ENCODE data around the gene KCNJ12. TPM values are rescaled to one million over a fixed set of nuclear protein-coding genes. Genes with fewer than 3 reads are reported as not detected.

KCNJ12 gene
- total RNA-seq, 1 donor from 2014 or later, result 2.2 TPM

- H3K4me1 ChIP-seq, result peaks cover 25% of the 10 kb centered on the region
- DNase-seq (ENCODE audit: extremely low spot score in 2 of 2), result peak in 1 of 2 donors; percentile 88
- intact Hi-C loops (cut with DNase I), result loop anchor here (5.0 to 10.0 kb wide), 2 partner anchors 50 to 333 kb away; partner anchors contain the start of gene DHRS7B
- H3K27me3 ChIP-seq, result no peaks in the 10 kb centered on the region
- H3K36me3 ChIP-seq, result no peaks in the 10 kb centered on the region
- no peak overlapping the region for H3K4me3 ChIP-seq
- no peaks in the 10 kb centered on the region for H3K9me3 ChIP-seq
- TF ChIP-seq POLR2A (IDR thresholded peaks at IDR 0.05), result no peak
- TF ChIP-seq, protein P1, sequence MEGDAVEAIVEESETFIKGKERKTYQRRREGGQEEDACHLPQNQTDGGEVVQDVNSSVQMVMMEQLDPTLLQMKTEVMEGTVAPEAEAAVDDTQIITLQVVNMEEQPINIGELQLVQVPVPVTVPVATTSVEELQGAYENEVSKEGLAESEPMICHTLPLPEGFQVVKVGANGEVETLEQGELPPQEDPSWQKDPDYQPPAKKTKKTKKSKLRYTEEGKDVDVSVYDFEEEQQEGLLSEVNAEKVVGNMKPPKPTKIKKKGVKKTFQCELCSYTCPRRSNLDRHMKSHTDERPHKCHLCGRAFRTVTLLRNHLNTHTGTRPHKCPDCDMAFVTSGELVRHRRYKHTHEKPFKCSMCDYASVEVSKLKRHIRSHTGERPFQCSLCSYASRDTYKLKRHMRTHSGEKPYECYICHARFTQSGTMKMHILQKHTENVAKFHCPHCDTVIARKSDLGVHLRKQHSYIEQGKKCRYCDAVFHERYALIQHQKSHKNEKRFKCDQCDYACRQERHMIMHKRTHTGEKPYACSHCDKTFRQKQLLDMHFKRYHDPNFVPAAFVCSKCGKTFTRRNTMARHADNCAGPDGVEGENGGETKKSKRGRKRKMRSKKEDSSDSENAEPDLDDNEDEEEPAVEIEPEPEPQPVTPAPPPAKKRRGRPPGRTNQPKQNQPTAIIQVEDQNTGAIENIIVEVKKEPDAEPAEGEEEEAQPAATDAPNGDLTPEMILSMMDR (IDR thresholded peaks at IDR 0.05), result peak; percentile 40 to 76 (median 70)
- TF ChIP-seq POLR2AphosphoS5 (IDR thresholded peaks at IDR 0.05; ENCODE audit: insufficient read depth in 1 of 2, low read depth in 1 of 2), result peak; percentile 27 to 49
- peak overlapping the region; percentile 48 for H3K27ac ChIP-seq
Observed at GRCh38 chr17:21457051-21458026, 81.2 kb downstream of the KCNJ12 start.

- Histone ChIP-seq H3K36me3 (no peaks in the 10 kb centered on the region), H3K27me3 (no peaks in the 10 kb centered on the region), H3K9me3 (no peaks in the 10 kb centered on the region), H3K4me3 (no peak overlapping the region), H3K27ac (no peak overlapping the region), H3K4me1 (peaks cover 18% of the 10 kb centered on the region)
- intact Hi-C loops (cut with DNase I), result loop anchor here (5.0 to 10.0 kb wide), 2 partner anchors 49 to 333 kb away; partner anchors contain the start of gene DHRS7B
- DNase-seq (ENCODE audit: extremely low spot score in 2 of 2), result peak in 1 of 2 donors; percentile 74
- no peak for TF ChIP-seq POLR2A (IDR thresholded peaks at IDR 0.05)
- TF ChIP-seq, protein P1 (IDR thresholded peaks at IDR 0.05), result no peak
- no peak for TF ChIP-seq POLR2AphosphoS5 (IDR thresholded peaks at IDR 0.05; ENCODE audit: insufficient read depth in 1 of 2, low read depth in 1 of 2)
Observed at GRCh38 chr17:21458054-21458453, 81.9 kb downstream of the KCNJ12 start.

GRCh38 chr17:21459536-21459935 lies 83.4 kb downstream of the KCNJ12 start:
- DNase-seq (ENCODE audit: extremely low spot score in 2 of 2), result peak in 1 of 2 donors; percentile 64
- no peak overlapping the region for H3K27ac ChIP-seq
- H3K36me3 ChIP-seq, result no peaks in the 10 kb centered on the region
- H3K27me3 ChIP-seq, result no peaks in the 10 kb centered on the region
- no peak overlapping the region for H3K4me3 ChIP-seq
- H3K4me1 ChIP-seq, result peaks cover 23% of the 10 kb centered on the region
- no peaks in the 10 kb centered on the region for H3K9me3 ChIP-seq
- TF ChIP-seq POLR2A (IDR thresholded peaks at IDR 0.05), result no peak
- TF ChIP-seq, protein P1 (IDR thresholded peaks at IDR 0.05), result no peak
- no peak for TF ChIP-seq POLR2AphosphoS5 (IDR thresholded peaks at IDR 0.05; ENCODE audit: insufficient read depth in 1 of 2, low read depth in 1 of 2)
- intact Hi-C loops (cut with DNase I), result loop anchor here (5.0 to 10.0 kb wide), 2 partner anchors 48 to 335 kb away; partner anchors contain the start of gene DHRS7B

GRCh38 chr17:21460358-21460757 lies 84.2 kb downstream of the KCNJ12 start:
- Histone ChIP-seq H3K9me3 (no peaks in the 10 kb centered on the region), H3K27me3 (no peaks in the 10 kb centered on the region), H3K27ac (no peak overlapping the region), H3K36me3 (no peaks in the 10 kb centered on the region), H3K4me1 (peaks cover 23% of the 10 kb centered on the region), H3K4me3 (no peak overlapping the region)
- intact Hi-C loops (cut with DNase I), result no loop called here
- DNase-seq (ENCODE audit: extremely low spot score in 2 of 2), result peak in 1 of 2 donors; percentile 22
- TF ChIP-seq, protein P1 (IDR thresholded peaks at IDR 0.05), result no peak
- TF ChIP-seq POLR2A (IDR thresholded peaks at IDR 0.05) (no peak), POLR2AphosphoS5 (IDR thresholded peaks at IDR 0.05; ENCODE audit: insufficient read depth in 1 of 2, low read depth in 1 of 2) (no peak)
